ENCODE data around the gene AKT1. TPM values are rescaled to one million over a fixed set of nuclear protein-coding genes. Genes with fewer than 3 reads are reported as not detected.
A peak's percentile ranks its signal among the peaks of the same experiment; 100 is the strongest.

Gene AKT1
- total and polyA plus RNA-seq, 2 of the 13 experiments (the other 11 are each of a cell fraction or from before 2014, with no cell fraction given) = 96.2 to 116 TPM

DNA sequence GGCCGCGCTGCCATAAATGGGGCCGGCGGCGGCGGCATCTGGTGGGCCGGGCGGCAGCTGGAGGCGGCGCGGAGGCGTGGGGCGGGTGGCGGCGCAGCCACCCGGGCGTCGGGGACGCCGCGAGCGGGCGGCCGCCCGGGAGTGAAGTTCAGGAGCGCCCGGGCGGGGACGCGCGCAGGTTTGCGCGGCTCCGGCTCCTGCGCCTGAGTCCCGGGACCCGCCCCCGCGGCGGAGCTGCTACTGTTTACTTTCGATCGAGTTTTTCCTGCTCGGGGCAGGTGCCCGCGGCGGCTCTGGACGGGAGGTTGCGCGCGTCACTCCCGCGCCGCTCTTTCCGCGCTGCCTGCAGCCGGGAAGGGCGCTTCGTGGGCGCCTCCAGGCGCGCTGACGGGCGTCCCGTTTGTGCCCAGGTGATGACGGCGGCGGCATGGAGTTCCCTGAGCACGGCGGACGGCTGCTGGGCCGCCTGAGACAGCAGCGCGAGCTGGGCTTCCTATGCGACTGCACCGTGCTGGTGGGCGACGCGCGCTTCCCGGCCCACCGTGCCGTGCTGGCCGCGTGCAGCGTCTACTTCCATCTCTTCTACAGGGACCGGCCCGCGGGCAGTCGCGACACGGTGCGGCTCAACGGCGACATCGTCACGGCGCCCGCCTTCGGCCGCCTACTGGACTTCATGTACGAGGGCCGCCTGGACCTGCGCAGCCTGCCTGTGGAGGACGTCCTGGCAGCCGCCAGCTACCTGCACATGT, 5.4 kb upstream of the AKT1 start, which contains the start of gene ZBTB42 (continued):
- TF ChIP-seq, protein P1, sequence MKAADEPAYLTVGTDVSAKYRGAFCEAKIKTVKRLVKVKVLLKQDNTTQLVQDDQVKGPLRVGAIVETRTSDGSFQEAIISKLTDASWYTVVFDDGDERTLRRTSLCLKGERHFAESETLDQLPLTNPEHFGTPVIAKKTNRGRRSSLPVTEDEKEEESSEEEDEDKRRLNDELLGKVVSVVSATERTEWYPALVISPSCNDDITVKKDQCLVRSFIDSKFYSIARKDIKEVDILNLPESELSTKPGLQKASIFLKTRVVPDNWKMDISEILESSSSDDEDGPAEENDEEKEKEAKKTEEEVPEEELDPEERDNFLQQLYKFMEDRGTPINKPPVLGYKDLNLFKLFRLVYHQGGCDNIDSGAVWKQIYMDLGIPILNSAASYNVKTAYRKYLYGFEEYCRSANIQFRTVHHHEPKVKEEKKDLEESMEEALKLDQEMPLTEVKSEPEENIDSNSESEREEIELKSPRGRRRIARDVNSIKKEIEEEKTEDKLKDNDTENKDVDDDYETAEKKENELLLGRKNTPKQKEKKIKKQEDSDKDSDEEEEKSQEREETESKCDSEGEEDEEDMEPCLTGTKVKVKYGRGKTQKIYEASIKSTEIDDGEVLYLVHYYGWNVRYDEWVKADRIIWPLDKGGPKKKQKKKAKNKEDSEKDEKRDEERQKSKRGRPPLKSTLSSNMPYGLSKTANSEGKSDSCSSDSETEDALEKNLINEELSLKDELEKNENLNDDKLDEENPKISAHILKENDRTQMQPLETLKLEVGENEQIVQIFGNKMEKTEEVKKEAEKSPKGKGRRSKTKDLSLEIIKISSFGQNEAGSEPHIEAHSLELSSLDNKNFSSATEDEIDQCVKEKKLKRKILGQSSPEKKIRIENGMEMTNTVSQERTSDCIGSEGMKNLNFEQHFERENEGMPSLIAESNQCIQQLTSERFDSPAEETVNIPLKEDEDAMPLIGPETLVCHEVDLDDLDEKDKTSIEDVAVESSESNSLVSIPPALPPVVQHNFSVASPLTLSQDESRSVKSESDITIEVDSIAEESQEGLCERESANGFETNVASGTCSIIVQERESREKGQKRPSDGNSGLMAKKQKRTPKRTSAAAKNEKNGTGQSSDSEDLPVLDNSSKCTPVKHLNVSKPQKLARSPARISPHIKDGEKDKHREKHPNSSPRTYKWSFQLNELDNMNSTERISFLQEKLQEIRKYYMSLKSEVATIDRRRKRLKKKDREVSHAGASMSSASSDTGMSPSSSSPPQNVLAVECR (CRISPR knock-in tag; IDR thresholded peaks at IDR 0.05; ENCODE audit: borderline replicate concordance) = peak; percentile 69
- peak; percentile 50; the same call in 1 of the 2 replicates for TF ChIP-seq PHF8 (CRISPR knock-in tag; IDR thresholded peaks at IDR 0.05)
- TF ChIP-seq ARNT2 (CRISPR knock-in tag; IDR thresholded peaks at IDR 0.05; ENCODE audit: low read depth) = no peak
- TF ChIP-seq PHF21A (CRISPR knock-in tag; IDR thresholded peaks at IDR 0.05) = peak; percentile 79
- TF ChIP-seq ATF7-NPFF (CRISPR knock-in tag; IDR thresholded peaks at IDR 0.05; ENCODE audit: low read depth) = no peak
- TF ChIP-seq, protein P2, sequence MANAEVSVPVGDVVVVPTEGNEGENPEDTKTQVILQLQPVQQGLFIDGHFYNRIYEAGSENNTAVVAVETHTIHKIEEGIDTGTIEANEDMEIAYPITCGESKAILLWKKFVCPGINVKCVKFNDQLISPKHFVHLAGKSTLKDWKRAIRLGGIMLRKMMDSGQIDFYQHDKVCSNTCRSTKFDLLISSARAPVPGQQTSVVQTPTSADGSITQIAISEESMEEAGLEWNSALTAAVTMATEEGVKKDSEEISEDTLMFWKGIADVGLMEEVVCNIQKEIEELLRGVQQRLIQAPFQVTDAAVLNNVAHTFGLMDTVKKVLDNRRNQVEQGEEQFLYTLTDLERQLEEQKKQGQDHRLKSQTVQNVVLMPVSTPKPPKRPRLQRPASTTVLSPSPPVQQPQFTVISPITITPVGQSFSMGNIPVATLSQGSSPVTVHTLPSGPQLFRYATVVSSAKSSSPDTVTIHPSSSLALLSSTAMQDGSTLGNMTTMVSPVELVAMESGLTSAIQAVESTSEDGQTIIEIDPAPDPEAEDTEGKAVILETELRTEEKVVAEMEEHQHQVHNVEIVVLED (CRISPR knock-in tag; IDR thresholded peaks at IDR 0.05; ENCODE audit: borderline replicate concordance) = peak; percentile 43; the same call in 1 of the 2 replicates
- TF ChIP-seq EEA1 (CRISPR knock-in tag; IDR thresholded peaks at IDR 0.05; ENCODE audit: borderline replicate concordance) = 0 out of 2 replicates have a peak, but pooled peaks have one; percentile 69
- TF ChIP-seq SALL1 (CRISPR knock-in tag; IDR thresholded peaks at IDR 0.05) = 0 out of 2 replicates have a peak, but pooled peaks have one; percentile 58
- TF ChIP-seq ETV5 (CRISPR knock-in tag; IDR thresholded peaks at IDR 0.05; ENCODE audit: borderline replicate concordance) = peak; percentile 29; the same call in 1 of the 2 replicates
- no peak for TF ChIP-seq ZNF430 (CRISPR knock-in tag; IDR thresholded peaks at IDR 0.05)
- TF ChIP-seq SALL2 (CRISPR knock-in tag; IDR thresholded peaks at IDR 0.05) = peak; percentile 34; the same call in 1 of the 2 replicates
- TF ChIP-seq ZNF224 (CRISPR knock-in tag; IDR thresholded peaks at IDR 0.05) = no peak
- peak; percentile 52; the same call in 1 of the 2 replicates for TF ChIP-seq SRF (IDR thresholded peaks at IDR 0.05; ENCODE audit: low read depth, low read length)
- TF ChIP-seq ZBTB8A (CRISPR knock-in tag; IDR thresholded peaks at IDR 0.05; ENCODE audit: borderline replicate concordance, low read depth) = no peak
- TF ChIP-seq HDAC1 (CRISPR knock-in tag; IDR thresholded peaks at IDR 0.05) = peak; percentile 50
- TF ChIP-seq ZNF598 (CRISPR knock-in tag; IDR thresholded peaks at IDR 0.05; ENCODE audit: borderline replicate concordance) = peak; percentile 39; the same call in 1 of the 2 replicates
- TF ChIP-seq, protein P3, sequence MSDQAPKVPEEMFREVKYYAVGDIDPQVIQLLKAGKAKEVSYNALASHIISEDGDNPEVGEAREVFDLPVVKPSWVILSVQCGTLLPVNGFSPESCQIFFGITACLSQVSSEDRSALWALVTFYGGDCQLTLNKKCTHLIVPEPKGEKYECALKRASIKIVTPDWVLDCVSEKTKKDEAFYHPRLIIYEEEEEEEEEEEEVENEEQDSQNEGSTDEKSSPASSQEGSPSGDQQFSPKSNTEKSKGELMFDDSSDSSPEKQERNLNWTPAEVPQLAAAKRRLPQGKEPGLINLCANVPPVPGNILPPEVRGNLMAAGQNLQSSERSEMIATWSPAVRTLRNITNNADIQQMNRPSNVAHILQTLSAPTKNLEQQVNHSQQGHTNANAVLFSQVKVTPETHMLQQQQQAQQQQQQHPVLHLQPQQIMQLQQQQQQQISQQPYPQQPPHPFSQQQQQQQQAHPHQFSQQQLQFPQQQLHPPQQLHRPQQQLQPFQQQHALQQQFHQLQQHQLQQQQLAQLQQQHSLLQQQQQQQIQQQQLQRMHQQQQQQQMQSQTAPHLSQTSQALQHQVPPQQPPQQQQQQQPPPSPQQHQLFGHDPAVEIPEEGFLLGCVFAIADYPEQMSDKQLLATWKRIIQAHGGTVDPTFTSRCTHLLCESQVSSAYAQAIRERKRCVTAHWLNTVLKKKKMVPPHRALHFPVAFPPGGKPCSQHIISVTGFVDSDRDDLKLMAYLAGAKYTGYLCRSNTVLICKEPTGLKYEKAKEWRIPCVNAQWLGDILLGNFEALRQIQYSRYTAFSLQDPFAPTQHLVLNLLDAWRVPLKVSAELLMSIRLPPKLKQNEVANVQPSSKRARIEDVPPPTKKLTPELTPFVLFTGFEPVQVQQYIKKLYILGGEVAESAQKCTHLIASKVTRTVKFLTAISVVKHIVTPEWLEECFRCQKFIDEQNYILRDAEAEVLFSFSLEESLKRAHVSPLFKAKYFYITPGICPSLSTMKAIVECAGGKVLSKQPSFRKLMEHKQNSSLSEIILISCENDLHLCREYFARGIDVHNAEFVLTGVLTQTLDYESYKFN (CRISPR knock-in tag; conservative IDR thresholded peaks at IDR 0.05) = 0 out of 2 replicates have a peak, but pooled peaks have one; percentile 22
- peak; percentile 29; the same call in 1 of the 2 replicates for TF ChIP-seq FOXK1 (CRISPR knock-in tag; IDR thresholded peaks at IDR 0.05; ENCODE audit: borderline replicate concordance, low read depth)
- no peak for TF ChIP-seq HCFC1 (IDR thresholded peaks at IDR 0.05; ENCODE audit: low read depth, low read length)
